SU-DHL-6 (cell line): ENCODE results near the gene PPM1H.

Experiments
- H2AFZ ChIP-seq: fragments of 200-600 bp; sonication (generic); 2 replicates; pipeline ENCODE4 v1.6.1; 2014; ENCODE audit warnings: low read depth, mild to moderate bottlenecking, moderate library complexity, mixed read lengths, antibody characterized with exemption, low read length; ENCODE audit not compliant: severe bottlenecking
- H3F3A ChIP-seq: fragments of 200-600 bp; shearing (Covaris generic); 2 replicates; pipeline ENCODE4 v1.6.0; 2016; ENCODE audit warnings: antibody characterized with exemption, mild to moderate bottlenecking; ENCODE audit not compliant: insufficient read depth
- H3K27ac ChIP-seq: fragments of 200-600 bp; sonication (generic); 2 replicates; pipeline ENCODE4 v1.5.1; 2016; ENCODE audit warnings: low read depth, mild to moderate bottlenecking, low read length, moderate library complexity, mixed read lengths
- H3K27me3 ChIP-seq: fragments of 200-600 bp; sonication (generic), shearing (Covaris generic); 2 replicates; pipeline ENCODE4 v1.6.0; 2014; ENCODE audit warnings: mild to moderate bottlenecking, low read length
- H3K36me3 ChIP-seq: fragments of 200-600 bp; sonication (generic); 2 replicates; pipeline ENCODE4 v1.6.1; 2014; ENCODE audit warnings: mild to moderate bottlenecking, low read length, mixed read lengths
- H3K4me2 ChIP-seq: fragments of 300-600, 200-600 bp; shearing (Covaris generic), sonication (generic); 2 replicates; pipeline ENCODE4 v1.6.0; 2014; ENCODE audit warnings: low read length, low read depth, mild to moderate bottlenecking; ENCODE audit not compliant: poor library complexity, severe bottlenecking
- H3K4me3 ChIP-seq: fragments of 200-600 bp; sonication (generic); 2 replicates; pipeline ENCODE4 v1.5.1; 2014; ENCODE audit warnings: antibody characterized with exemption, low read length, mild to moderate bottlenecking, mixed read lengths; ENCODE audit not compliant: insufficient read depth, poor library complexity, severe bottlenecking
- H3K79me2 ChIP-seq: fragments of 200-600 bp; sonication (generic); 2 replicates; pipeline ENCODE4 v1.6.1; 2014; ENCODE audit warnings: mild to moderate bottlenecking, low read length, moderate library complexity; ENCODE audit not compliant: insufficient read depth
- H3K9ac ChIP-seq: fragments of 200-600 bp; sonication (generic); 2 replicates; pipeline ENCODE4 v1.7.0; 2014; ENCODE audit warnings: mild to moderate bottlenecking, low read length
- H3K9me2 ChIP-seq: fragments of 200-600 bp; sonication (generic); replicated peaks from 2 replicates; pipeline ENCODE4 v1.6.1; 2014; ENCODE audit warnings: low read length; ENCODE audit not compliant: insufficient read depth
- H3K9me3 ChIP-seq: fragments of 200-600 bp; sonication (generic); 2 replicates; pipeline ENCODE4 v1.6.1; 2014; ENCODE audit warnings: low read length, mixed read lengths; ENCODE audit not compliant: insufficient read depth
- H4K20me1 ChIP-seq: fragments of 200-600 bp; sonication (generic); 2 replicates; pipeline ENCODE4 v1.6.1; 2014; ENCODE audit warnings: low read depth, mild to moderate bottlenecking, antibody characterized with exemption, low read length, moderate library complexity, mixed read lengths
- CTCF ChIP-seq: fragments of 200-600 bp; sonication (generic); IDR thresholded peaks from one replicate; pipeline ENCODE4 v1.5.1; 2017; ENCODE audit warnings: antibody characterized with exemption, mild to moderate bottlenecking, low read length, moderate library complexity; ENCODE audit not compliant: insufficient read depth, poor library complexity, severe bottlenecking
- EZH2phosphoT487 ChIP-seq: fragments of 200-600 bp; sonication (generic), shearing (Covaris generic); conservative IDR thresholded peaks from 2 replicates; pipeline ENCODE4 v1.6.1; 2018; ENCODE audit warnings: mild to moderate bottlenecking, antibody characterized with exemption, low read length, moderate library complexity, mixed read lengths

PPM1H gene

GRCh38 chr12:62599854-62600437 lies 335.0 kb downstream of the PPM1H start:
- no peak overlapping the region for H2AFZ ChIP-seq
- TF ChIP-seq EZH2phosphoT487 (no peak), CTCF (no peak)
- peaks cover 40% of the 10 kb centered on the region for H3F3A ChIP-seq
- no peaks in the 10 kb centered on the region for H3K36me3 ChIP-seq
- no peaks in the 10 kb centered on the region for H4K20me1 ChIP-seq
- no peak overlapping the region for H3K27ac ChIP-seq
- no peak overlapping the region for H3K4me2 ChIP-seq
- peaks cover 13% of the 10 kb centered on the region; the same call in 1 of the 2 replicates for H3K79me2 ChIP-seq
- no peak overlapping the region for H3K4me3 ChIP-seq
- H3K9me2 ChIP-seq: no peaks in the 10 kb centered on the region
- H3K27me3 ChIP-seq: no peaks in the 10 kb centered on the region
- no peaks in the 10 kb centered on the region for H3K9me3 ChIP-seq
- H3K9ac ChIP-seq: no peak overlapping the region

- no peak overlapping the region for H2AFZ ChIP-seq
- no peak overlapping the region for H3K27ac ChIP-seq
- no peaks in the 10 kb centered on the region for H3K27me3 ChIP-seq
- H3K36me3 ChIP-seq: no peaks in the 10 kb centered on the region
- H3K9me3 ChIP-seq: no peaks in the 10 kb centered on the region
- H3K9me2 ChIP-seq: no peaks in the 10 kb centered on the region
- no peak overlapping the region for H3K4me2 ChIP-seq
- TF ChIP-seq CTCF: no peak
- TF ChIP-seq EZH2phosphoT487: no peak
- no peak overlapping the region for H3K4me3 ChIP-seq
- H3K79me2 ChIP-seq: peaks cover 2% of the 10 kb centered on the region; the same call in 1 of the 2 replicates
- peaks cover 33% of the 10 kb centered on the region for H3F3A ChIP-seq
- H4K20me1 ChIP-seq: no peaks in the 10 kb centered on the region
- H3K9ac ChIP-seq: no peak overlapping the region
These were observed 336.1 kb downstream of the PPM1H start for GRCh38 chr12:62598846-62599245.

- Histone ChIP-seq H3K27me3 (no peaks in the 10 kb centered on the region), H3K79me2 (no peaks in the 10 kb centered on the region), H3K9me2 (no peaks in the 10 kb centered on the region), H3F3A (peaks cover 27% of the 10 kb centered on the region), H3K4me3 (no peak overlapping the region), H3K36me3 (peaks cover 5% of the 10 kb centered on the region; the same call in 1 of the 2 replicates), H2AFZ (no peak overlapping the region), H3K4me2 (no peak overlapping the region), H3K9ac (no peak overlapping the region), H3K27ac (no peak overlapping the region), H3K9me3 (no peaks in the 10 kb centered on the region), H4K20me1 (no peaks in the 10 kb centered on the region)
- TF ChIP-seq EZH2phosphoT487 (no peak), CTCF (no peak)
These were observed 337.7 kb downstream of the PPM1H start for GRCh38 chr12:62597253-62597652.
